SU-DHL-6 (cell line): ENCODE data around the gene PIGT.

Source experiments
- EZH2phosphoT487 ChIP-seq: fragments of 200-600 bp; sonication (generic), shearing (Covaris generic); conservative IDR thresholded peaks from 2 replicates; pipeline ENCODE4 v1.6.1; 2018; ENCODE audit warnings: mild to moderate bottlenecking, antibody characterized with exemption, low read length, moderate library complexity, mixed read lengths
- TF ChIP-seq, protein P1 (sequence below): fragments of 200-600 bp; sonication (generic); IDR thresholded peaks from one replicate; pipeline ENCODE4 v1.5.1; 2017; ENCODE audit warnings: antibody characterized with exemption, mild to moderate bottlenecking, low read length, moderate library complexity; ENCODE audit not compliant: insufficient read depth, poor library complexity, severe bottlenecking

GRCh38 chr20:45392733-45393132, 23.2 kb upstream of the PIGT start:
- TF ChIP-seq, protein P1, sequence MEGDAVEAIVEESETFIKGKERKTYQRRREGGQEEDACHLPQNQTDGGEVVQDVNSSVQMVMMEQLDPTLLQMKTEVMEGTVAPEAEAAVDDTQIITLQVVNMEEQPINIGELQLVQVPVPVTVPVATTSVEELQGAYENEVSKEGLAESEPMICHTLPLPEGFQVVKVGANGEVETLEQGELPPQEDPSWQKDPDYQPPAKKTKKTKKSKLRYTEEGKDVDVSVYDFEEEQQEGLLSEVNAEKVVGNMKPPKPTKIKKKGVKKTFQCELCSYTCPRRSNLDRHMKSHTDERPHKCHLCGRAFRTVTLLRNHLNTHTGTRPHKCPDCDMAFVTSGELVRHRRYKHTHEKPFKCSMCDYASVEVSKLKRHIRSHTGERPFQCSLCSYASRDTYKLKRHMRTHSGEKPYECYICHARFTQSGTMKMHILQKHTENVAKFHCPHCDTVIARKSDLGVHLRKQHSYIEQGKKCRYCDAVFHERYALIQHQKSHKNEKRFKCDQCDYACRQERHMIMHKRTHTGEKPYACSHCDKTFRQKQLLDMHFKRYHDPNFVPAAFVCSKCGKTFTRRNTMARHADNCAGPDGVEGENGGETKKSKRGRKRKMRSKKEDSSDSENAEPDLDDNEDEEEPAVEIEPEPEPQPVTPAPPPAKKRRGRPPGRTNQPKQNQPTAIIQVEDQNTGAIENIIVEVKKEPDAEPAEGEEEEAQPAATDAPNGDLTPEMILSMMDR, result no peak
- TF ChIP-seq EZH2phosphoT487, result no peak
